Effector CD8-positive, alpha-beta T cell (primary cell): ENCODE results near the gene ASGR2.
"Not testable (repeated sequence)": the region's sequence is repeated elsewhere in the genome, so short reads cannot be mapped to it uniquely, and the experiment has no call there.

Experiments used
- DNase-seq: peaks from one replicate; lab custom pipeline; 2025; lab: John Stamatoyannopoulos, UW

Gene ASGR2

GRCh38 chr17:7098802-7099459 is 15.7 kb downstream of the ASGR2 start:
- DNase-seq, result no peak

DNA sequence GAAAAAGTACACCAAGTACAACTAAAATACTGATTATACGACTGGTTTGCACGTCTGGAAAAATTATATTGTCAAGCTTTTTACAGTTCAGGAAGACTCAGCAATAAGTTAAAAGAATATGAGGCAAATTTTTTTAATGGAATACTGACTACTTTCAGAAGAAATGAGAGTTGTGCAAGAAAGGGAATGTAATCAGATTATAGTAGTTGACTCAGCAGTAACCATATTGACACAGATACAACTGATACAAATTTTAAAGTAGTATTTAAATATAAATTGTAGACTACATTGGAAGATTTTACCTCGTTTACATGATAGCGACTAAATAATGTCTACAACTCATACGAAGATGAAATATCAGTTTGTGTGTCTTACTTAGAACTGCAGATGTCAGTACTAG is 16.7 kb downstream of the ASGR2 start:
- DNase-seq, result no peak

DNA sequence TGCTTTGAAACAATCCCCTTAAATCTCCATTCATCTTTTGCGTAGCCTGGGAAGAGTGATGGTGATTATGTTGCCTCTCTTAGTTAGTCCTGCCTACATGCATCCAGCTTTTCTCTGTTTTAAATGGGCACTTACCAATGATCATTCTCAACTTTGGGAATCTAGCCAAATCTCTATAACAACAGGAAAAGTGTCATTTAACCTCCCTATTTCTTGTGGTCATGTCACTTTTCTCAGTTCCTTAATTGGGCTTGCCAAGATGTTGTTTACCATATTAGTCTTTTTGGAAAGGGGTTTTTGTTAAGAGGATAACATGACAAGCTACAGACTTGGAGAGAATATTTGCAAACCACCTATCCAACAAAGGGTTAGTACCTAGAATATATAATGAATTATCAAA is 19.0 kb downstream of the ASGR2 start:
- DNase-seq, result no peak

DNA sequence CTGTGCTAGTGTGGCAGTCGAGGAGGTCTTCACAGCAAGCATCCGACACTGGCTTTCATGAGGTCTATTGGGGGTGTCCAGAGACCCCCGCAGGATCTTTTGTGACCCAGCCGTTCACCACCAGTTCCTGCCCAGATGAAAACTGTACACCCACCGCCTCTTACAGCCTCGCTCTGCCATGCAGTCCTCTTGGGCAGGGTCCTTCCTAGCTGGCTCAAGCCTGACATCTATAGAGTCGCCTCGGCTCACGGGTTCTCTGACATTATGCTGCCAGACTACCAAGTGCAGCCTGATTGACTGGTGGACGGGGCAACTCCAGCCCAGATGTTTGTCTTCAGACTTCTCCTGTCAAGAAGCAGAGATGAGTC is 20.0 kb downstream of the ASGR2 start:
- no peak for DNase-seq

DNA sequence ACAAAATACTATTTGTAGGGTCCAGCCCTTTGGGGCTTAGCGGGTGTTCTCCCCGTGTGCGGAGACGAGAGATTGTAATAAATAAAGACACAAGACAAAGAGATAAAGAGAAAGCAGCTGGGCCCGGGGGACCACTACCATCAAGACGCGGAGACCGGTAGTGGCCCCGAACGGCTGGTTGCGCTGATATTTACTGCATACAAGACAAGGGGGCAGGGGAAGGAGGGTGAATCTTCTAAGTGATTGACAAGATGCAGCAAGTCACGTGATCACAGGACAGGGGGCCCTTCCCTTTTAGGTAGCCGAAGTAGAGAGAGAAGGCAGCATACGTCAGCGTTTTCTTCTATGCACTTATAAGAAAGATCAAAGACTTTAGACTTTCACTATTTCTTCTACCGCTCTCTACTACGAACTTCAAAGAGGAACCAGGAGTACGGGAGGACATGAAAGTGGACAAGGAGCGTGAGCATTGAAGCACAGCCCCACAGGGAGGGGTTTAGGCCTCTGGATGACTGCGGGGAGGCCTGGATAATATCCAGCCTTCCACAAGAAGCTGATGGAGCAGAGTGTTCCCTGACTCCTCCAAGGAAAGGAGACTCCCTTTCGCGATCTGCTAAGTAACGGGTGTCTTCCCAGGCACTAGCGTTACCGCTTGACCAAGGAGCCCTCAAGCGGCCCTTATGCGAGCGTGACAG is 23.2 kb downstream of the ASGR2 start:
- DNase-seq, result peak; percentile 5

GRCh38 chr17:7089570-7089969 is 25.1 kb downstream of the ASGR2 start:
- DNase-seq, result not testable (repeated sequence)

- not testable (repeated sequence) for DNase-seq
Measured at GRCh38 chr17:7088442-7088841, 26.2 kb downstream of the ASGR2 start.

- DNase-seq, result no peak
Measured at GRCh38 chr17:7084088-7084487, 30.5 kb downstream of the ASGR2 start.

DNA sequence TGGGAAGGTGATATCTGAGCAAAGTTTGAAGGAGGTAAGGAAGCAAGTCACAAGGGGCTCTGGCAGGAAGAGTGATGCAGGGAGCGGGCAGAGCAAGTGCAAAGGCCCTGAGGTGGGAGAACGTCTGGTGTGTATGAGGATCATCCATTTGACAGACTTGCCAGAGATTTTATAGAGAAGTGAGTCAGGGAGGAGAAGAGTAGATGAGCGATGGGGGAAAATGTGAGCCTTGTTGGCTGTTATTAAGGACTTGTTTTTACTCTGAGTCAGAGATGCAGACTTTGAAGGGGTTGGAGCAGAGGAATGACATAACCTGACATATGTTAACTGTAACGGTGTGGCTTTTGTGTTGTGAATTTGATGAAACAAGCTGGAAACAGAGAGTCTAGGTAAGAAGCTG is 31.0 kb downstream of the ASGR2 start:
- DNase-seq, result no peak

DNA sequence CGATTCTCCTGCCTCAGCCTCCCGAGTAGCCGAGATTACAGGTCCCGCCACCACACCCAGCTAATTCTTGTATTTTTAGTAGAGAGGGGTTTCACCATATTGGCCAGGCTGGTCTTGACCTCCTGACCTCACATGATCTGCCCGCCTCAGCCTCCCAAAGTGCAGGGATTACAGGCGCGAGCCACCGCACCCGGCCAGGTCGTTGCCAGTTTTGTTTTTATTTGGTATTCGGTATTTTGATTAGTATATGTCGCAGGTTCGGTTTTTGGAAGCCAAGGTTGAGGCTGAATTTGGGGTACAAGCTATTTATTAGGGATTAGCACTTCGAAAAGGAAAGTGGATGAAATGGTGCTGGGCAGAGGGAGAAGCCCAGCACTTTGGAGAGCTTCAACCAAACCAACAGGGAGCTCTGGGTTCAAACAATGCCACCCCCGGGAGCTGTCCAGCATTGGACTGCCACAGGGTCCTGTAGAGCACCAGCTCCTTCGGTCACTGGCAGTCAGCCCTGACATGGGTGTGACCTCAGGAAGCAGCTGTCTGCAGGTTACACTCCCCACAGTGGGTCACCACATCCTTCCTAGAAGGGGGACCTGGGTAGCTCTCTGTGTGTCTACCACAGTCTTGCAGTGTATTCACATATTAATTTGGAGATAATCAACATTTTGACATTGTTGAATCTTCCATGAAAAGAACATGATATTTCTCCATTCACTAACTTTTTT is 33.1 kb downstream of the ASGR2 start:
- DNase-seq, result no peak

- no peak for DNase-seq
Measured at GRCh38 chr17:7080456-7081041, 34.1 kb downstream of the ASGR2 start.

GRCh38 chr17:7079581-7080455 is 34.8 kb downstream of the ASGR2 start, which contains the start of gene CLEC10A:
Gene CLEC10A (minus strand): TSS chr17:7080251. CDS start chr17:7078812, 1,439 bp downstream.
- DNase-seq, result no peak

DNA sequence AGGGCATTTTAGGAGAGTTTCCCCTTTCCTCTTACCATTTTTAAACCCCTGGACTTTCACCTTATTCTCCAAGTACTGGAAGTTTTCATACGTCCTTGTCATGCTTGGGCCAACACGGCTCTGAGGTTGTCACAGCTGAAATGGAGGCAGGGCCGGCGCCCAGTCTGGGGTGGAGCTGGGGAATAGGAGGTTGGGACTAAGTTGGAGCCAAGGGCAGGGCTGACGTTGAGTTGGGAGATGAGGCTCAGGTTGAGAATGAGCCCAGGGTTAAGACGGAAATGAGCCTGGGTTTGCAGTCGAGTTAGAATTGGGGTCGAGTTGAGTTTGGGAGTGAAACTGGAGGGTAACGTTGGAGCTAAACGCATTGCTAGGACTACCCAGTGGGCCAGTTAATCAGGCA is 35.9 kb downstream of the ASGR2 start:
- no peak for DNase-seq

- no peak for DNase-seq
Measured at GRCh38 chr17:7077911-7078546, 36.6 kb downstream of the ASGR2 start.

GRCh38 chr17:7074931-7075330 is 39.7 kb downstream of the ASGR2 start:
- no peak for DNase-seq

DNA sequence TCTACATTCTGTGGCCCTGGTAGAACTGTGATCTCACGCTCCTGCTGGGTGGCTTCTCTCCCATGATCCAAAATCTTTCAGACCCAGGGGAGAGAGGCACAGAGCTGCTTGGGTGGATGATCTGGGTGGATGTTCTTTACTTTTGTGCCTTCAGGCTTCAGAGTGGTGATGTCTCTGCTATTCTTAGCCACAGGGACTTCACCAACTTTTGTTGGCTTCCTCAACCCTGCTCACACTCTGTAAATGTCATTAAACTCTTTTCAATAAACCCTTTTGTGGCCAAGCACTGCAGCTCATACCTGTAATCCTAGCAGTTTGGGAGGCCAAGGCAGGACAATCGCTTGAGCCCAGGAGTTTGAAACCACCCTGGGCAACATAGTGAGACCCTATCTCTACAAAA is 42.2 kb downstream of the ASGR2 start:
- no peak for DNase-seq

DNA sequence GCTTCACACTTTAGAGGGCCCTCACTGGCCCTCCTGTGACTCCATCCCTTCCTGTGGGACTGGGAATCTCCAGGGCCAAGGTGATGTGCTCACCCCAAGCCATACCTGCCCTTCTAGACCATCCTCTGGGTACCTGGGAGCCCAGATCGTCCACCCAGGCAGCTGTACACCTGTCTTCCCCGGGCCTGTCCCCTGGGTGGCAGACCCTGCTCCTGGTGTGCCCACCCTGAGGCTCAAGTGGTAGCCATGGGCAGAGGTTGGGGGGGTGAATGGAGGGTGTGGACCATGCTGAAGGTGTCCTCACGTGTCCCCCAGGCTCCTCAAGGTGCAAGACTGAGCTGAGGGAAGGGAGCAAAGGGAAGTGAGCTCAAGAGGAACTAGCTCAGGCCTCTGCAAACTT is 43.9 kb downstream of the ASGR2 start:
- no peak for DNase-seq

DNA sequence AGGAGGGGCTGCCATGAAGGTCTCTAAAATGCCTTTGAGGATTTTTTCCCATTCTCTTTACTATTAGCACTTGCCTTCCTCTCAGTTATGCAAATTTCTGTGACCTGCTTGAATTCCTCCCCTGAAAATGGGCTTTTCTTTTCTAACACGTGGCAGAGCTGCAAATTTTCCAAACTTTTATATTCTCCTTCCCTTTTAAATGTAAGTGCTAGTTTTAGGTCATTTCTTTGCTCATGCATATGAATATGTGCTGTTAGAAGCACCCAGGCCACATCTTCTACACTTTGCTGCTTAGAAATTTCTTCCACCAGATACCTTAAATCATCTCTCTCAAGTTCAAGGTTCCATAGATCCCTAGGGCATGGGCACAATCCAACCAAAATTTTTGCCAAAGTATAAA is 46.4 kb downstream of the ASGR2 start:
- DNase-seq, result no peak

DNA sequence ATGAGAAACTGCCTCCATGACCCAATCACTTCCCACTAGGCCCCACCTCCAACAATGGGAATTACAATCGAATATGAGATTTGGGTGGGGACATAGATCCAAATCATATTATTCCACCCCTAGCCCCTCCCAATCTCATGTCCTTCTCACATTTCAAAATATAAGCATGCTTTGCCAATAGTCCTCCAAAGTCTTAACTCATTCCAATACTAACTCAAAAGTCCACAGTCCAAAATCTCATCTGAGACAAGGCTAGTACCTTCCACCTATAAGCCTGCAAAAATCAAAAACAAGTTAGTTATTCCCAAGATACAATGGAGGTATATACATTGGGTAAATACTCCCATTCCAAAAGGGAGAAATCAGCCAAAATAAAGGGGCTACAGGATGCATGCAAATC is 47.4 kb downstream of the ASGR2 start:
- DNase-seq, result no peak

DNA sequence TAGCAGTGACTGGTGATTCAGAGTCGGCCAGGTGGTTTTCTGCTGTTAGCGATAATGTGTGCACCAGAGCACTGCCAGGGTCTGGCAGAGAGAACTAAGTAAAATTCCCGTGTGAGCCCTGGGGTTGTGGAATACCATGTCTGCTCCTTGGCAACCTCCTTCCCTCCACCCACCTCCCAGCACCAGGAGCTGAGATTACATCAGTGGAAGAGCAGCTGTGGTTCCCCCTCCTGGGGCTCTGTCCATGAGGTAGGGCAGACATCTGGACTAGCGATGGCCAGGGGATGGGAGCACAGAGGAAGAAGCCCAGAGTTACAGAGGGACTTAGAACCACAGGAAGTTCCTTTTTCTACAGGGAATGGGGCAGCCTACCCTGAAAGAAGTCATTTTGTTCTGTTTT is 50.4 kb downstream of the ASGR2 start:
- no peak for DNase-seq

GRCh38 chr17:7063518-7064094 is 51.0 kb downstream of the ASGR2 start:
- no peak for DNase-seq
